ENCODE data around the gene FSTL4.

GRCh38 chr5:133474851-133475590 lies 137.3 kb downstream of the FSTL4 start:
- TF ChIP-seq CTCF (IDR thresholded peaks at IDR 0.05; ENCODE audit: borderline replicate concordance, extremely low read depth, low read length, poor library complexity, severe bottlenecking): no peak
- TF ChIP-seq EZH2 (IDR thresholded peaks at IDR 0.05; ENCODE audit: borderline replicate concordance, low read depth, low read length, severe bottlenecking): no peak
